GM18505 (cell line): ENCODE data around the gene ANKS1B.

ENCODE experiments used
- ATAC-seq: cut with Tn5 transposase; IDR thresholded peaks from one replicate; pipeline ENCODE4 v1.9.1; 2021; ENCODE audit not compliant: unreplicated experiment
- POLR2A ChIP-seq: IDR thresholded peaks from 4 replicates; pipeline ENCODE4 v1.6.1; 2011; ENCODE audit warnings: borderline replicate concordance; ENCODE audit not compliant: insufficient read depth, insufficient read length; ENCODE audit errors: extremely low read depth

Gene ANKS1B

DNA sequence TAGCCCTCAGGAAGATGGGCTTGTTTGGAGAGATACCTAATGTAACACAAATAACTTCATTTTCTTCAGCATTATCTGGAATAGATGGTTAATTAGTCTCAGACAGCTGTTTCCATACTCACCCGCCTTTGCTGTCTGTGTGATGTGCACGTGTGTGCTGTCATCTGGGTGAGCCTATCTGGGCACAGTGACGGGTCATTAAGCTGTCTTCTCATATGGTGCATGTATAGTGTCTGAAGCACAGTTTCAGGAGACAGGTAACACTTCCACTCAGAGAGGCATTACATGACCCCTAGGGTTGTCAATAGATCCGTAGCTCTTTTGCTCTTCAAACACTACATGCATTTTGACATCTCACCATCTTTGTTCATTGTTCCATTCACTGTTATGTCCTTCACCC lies 846.3 kb downstream of the ANKS1B start:
- no peak for ATAC-seq
- TF ChIP-seq POLR2A, result no peak

GRCh38 chr12:99137124-99137855 lies 847.4 kb downstream of the ANKS1B start:
- peak; percentile 71 for ATAC-seq
- TF ChIP-seq POLR2A, result no peak

DNA sequence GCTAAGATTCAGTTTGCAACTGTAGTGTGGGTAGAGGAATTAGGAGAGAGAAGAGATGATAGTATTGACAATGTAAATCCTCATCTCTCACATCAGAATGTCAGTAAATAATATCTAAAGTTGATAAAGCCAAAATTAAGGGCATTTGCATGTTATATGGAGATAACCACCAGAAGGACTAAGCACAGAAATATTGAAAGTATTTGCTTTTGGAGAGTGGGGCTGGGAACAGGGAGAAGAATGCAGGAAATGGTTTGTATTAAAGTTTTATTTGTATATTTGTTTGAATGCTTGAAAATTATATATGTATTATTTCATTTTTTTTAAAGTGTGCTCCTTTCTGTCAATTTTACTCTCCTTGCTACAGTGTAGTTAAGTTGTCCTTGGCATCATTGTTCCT lies 848.2 kb downstream of the ANKS1B start:
- no peak for ATAC-seq
- TF ChIP-seq POLR2A, result no peak

- TF ChIP-seq POLR2A, result no peak
- ATAC-seq, result no peak
These were observed 849.4 kb downstream of the ANKS1B start for GRCh38 chr12:99135376-99135775.

DNA sequence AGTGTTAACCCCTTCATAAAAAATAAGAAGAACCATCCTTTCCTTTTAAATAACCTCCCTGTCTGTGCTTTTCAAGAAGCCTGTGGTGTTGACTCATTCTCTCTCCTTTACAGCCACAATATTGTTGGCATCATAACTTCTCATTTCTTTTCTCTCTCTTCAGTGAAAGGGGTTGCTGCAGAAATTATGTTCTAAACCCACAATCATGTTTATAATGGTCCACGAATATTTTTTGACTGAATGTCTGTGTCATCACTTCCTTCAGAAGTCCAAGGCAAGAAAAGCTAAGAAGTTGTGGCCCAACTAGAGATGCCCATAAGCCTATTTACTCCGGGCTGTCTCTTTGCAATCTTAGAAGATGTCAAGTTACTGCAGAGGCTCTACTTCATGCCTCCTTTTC lies 851.3 kb downstream of the ANKS1B start:
- no peak for ATAC-seq
- TF ChIP-seq POLR2A, result no peak

DNA sequence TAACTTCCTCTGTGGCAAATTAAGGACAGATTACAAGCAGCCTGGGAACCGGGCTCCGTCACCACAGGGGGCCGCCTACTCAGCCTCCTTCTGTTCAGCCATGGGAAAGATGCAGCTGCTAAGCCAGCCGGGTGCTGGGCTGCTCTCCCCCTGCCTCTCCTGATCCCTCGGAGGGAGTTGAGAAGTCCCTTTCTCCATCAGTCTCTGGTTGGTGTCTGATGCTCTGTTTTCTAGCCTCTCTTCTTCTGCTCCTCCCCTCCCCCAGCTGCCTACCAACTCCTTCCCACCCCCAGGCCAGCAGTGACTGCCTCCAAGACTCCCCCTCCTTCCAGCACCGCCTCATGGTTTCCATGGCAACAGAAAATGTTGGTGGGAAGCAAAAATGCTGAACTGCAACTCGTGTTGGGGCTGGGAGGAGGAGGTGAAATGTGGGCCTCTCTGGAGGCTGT lies 853.0 kb downstream of the ANKS1B start:
- peak; percentile 32 for ATAC-seq
- TF ChIP-seq POLR2A, result no peak

DNA sequence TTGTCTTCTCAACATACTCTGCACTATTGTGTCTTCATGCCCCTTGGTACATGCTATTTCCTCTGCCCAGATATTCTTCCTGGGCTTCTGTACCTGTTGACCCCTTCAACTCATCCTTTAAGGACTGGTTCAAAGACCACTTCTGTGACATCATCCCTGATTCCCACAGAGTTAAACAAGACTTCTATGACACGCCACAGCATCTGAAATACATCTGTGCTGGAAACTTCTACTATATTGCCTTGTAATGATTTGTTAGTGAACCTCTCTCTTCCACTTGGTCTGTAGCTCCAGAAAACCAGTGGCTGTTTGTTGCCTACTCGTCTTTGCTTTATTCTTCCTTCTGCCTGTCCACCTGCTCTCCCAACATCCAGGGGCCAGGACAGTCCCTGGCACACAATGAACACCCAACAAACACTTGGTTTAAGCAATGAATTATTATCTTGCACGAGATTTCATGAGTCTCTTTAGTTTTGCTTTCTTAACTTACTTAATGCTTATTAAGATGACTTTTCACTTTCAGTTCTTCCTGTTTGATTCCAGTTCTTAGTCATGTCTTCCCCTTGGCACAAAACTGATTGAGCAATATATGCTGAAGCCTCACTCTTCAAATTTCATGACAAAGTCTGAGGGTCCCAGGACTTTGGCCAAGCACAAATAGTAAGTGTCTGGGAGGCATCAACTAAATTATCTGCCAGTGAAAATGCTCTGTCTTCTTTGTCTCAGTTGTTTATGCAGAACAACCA lies 853.8 kb downstream of the ANKS1B start:
- peak; percentile 95 for ATAC-seq
- no peak for TF ChIP-seq POLR2A

- no peak for ATAC-seq
- TF ChIP-seq POLR2A, result no peak
These were observed 856.4 kb downstream of the ANKS1B start for GRCh38 chr12:99128246-99128802.

GRCh38 chr12:99122959-99123358 lies 861.8 kb downstream of the ANKS1B start:
- no peak for TF ChIP-seq POLR2A
- no peak for ATAC-seq

- no peak for ATAC-seq
- no peak for TF ChIP-seq POLR2A
These were observed 862.2 kb downstream of the ANKS1B start for GRCh38 chr12:99122496-99122895.

- TF ChIP-seq POLR2A, result no peak
- no peak for ATAC-seq
These were observed 863.2 kb downstream of the ANKS1B start for GRCh38 chr12:99121546-99121945.

DNA sequence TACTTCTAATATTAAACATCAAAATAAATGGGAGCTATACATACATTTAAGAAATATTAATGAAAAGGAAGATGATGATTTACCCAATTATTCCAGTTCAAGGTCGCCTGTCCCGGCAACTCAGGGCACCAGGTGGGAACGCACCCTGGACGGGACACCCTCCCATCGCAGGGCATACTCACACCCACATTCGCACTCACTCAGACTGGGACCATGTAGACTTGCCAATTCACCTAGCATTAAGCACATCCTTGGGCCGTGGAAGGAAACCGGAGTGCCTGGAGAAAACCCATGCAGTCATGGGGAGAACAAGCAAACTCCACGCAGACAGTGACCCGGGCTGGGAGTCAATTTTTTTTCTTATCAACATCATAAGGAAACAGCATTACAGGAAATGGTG lies 864.8 kb downstream of the ANKS1B start:
- no peak for ATAC-seq
- no peak for TF ChIP-seq POLR2A

- no peak for ATAC-seq
- no peak for TF ChIP-seq POLR2A
These were observed 865.3 kb downstream of the ANKS1B start for GRCh38 chr12:99119449-99119848.

- no peak for ATAC-seq
- no peak for TF ChIP-seq POLR2A
These were observed 873.1 kb downstream of the ANKS1B start for GRCh38 chr12:99111600-99111999.
